Measurements from ENCODE around the gene CCNQ.
"Not testable (repeated sequence)": the region's sequence is repeated elsewhere in the genome, so short reads cannot be mapped to it uniquely, and the experiment has no call there.

Gene CCNQ

GRCh38 chrX:153621949-153622598 is 23.1 kb upstream of the CCNQ start:
- DNase-seq: no peak

- no peak for DNase-seq
Measured at GRCh38 chrX:153620576-153620975, 21.6 kb upstream of the CCNQ start.

GRCh38 chrX:153614818-153615217 is 15.9 kb upstream of the CCNQ start:
- no peak for DNase-seq

- no peak for DNase-seq
Measured at GRCh38 chrX:153612413-153612812, 13.5 kb upstream of the CCNQ start.

- no peak for DNase-seq
Measured at GRCh38 chrX:153611298-153612095, 12.6 kb upstream of the CCNQ start.

- no peak for DNase-seq
Measured at GRCh38 chrX:153610836-153611213, 11.9 kb upstream of the CCNQ start.

GRCh38 chrX:153609917-153610835 is 11.2 kb upstream of the CCNQ start:
- DNase-seq: peak; percentile 57 to 66 (median 64)

GRCh38 chrX:153608806-153609205 is 9.9 kb upstream of the CCNQ start:
- DNase-seq: no peak

GRCh38 chrX:153608376-153608775 is 9.4 kb upstream of the CCNQ start:
- no peak for DNase-seq

- DNase-seq: no peak
Measured at GRCh38 chrX:153606503-153606902, 7.6 kb upstream of the CCNQ start.

GRCh38 chrX:153604666-153605380 is 5.9 kb upstream of the CCNQ start:
- DNase-seq: not testable (repeated sequence)

- no peak for DNase-seq
Measured at GRCh38 chrX:153603131-153603656, 4.3 kb upstream of the CCNQ start.

- DNase-seq: no peak
Measured at GRCh38 chrX:153602601-153603000, 3.7 kb upstream of the CCNQ start.

GRCh38 chrX:153601511-153602110 is 2.7 kb upstream of the CCNQ start:
- no peak for DNase-seq

GRCh38 chrX:153600921-153601320 is 2.0 kb upstream of the CCNQ start:
- no peak for DNase-seq

GRCh38 chrX:153600032-153600373 is 1.1 kb upstream of the CCNQ start:
- no peak for DNase-seq

GRCh38 chrX:153599192-153600031 is 473 bp upstream of the CCNQ start:
- peak; percentile 52 to 76 (median 68) for DNase-seq

GRCh38 chrX:153596981-153597750 is 1.8 kb downstream of the CCNQ start:
- DNase-seq: no peak

- DNase-seq: no peak
Measured at GRCh38 chrX:153595859-153596857, 2.8 kb downstream of the CCNQ start.

Measured in activated CD4-positive, CD25-positive, alpha-beta regulatory T cell (primary cell).